H9 (cell line): ENCODE measurements around the gene DNAAF1. TPM values are rescaled to one million over a fixed set of nuclear protein-coding genes. Genes with fewer than 3 reads are reported as not detected.
A peak's percentile ranks its signal among the peaks of the same experiment; 100 is the strongest.

ENCODE experiments used
- DNase-seq: peaks from one replicate; pipeline ENCODE4 v3.0.0-alpha.2; 2017
- H2AFZ ChIP-seq: one replicate; pipeline ENCODE4 v1.6.1; 2013; ENCODE audit warnings: mild to moderate bottlenecking, low read length, control low read depth, moderate library complexity
- H2AK5ac ChIP-seq: 2 replicates; pipeline ENCODE4 v1.6.1; 2013; ENCODE audit warnings: low read length, control low read depth, mixed read lengths; ENCODE audit not compliant: insufficient read length
- H2BK120ac ChIP-seq: one replicate; pipeline ENCODE4 v1.6.1; 2013; ENCODE audit warnings: low read depth, mild to moderate bottlenecking, low read length, control low read depth, inconsistent platforms; ENCODE audit not compliant: poor library complexity, severe bottlenecking
- H2BK12ac ChIP-seq: 2 replicates; pipeline ENCODE4 v1.6.1; 2013; ENCODE audit warnings: low read length, control low read depth, mixed read lengths, low read depth; ENCODE audit not compliant: insufficient read length
- H2BK15ac ChIP-seq: 2 replicates; pipeline ENCODE4 v1.6.1; 2013; ENCODE audit warnings: low read depth, low read length, control low read depth
- H2BK20ac ChIP-seq: one replicate; pipeline ENCODE4 v1.6.1; 2013; ENCODE audit warnings: low read depth, mild to moderate bottlenecking, low read length, control low read depth, inconsistent platforms; ENCODE audit not compliant: poor library complexity, severe bottlenecking
- H2BK5ac ChIP-seq: 2 replicates; pipeline ENCODE4 v1.6.1; 2013; ENCODE audit warnings: low read length, control low read depth, mixed read lengths; ENCODE audit not compliant: insufficient read length
- H3K14ac ChIP-seq: 2 replicates; pipeline ENCODE4 v1.6.1; 2013; ENCODE audit warnings: low read length, control low read depth; ENCODE audit not compliant: insufficient read depth
- H3K18ac ChIP-seq: 2 replicates; pipeline ENCODE4 v1.6.1; 2013; ENCODE audit warnings: low read depth, mild to moderate bottlenecking, mixed read lengths, low read length, control low read depth; ENCODE audit not compliant: insufficient read length
- H3K23ac ChIP-seq: 2 replicates; pipeline ENCODE4 v1.6.1; 2013; ENCODE audit warnings: low read length, control low read depth, mixed read lengths, low read depth; ENCODE audit not compliant: insufficient read length
- H3K23me2 ChIP-seq: 2 replicates; pipeline ENCODE4 v1.6.1; 2013; ENCODE audit warnings: low read depth, mild to moderate bottlenecking, mixed read lengths, low read length, control low read depth; ENCODE audit not compliant: insufficient read length, poor library complexity, severe bottlenecking
- H3K27ac ChIP-seq: 2 replicates; pipeline ENCODE4 v1.5.1; 2013; ENCODE audit warnings: low read length, control low read depth, mixed read lengths, low read depth; ENCODE audit not compliant: insufficient read length
- H3K27me3 ChIP-seq: 2 replicates; pipeline ENCODE4 v1.6.1; 2013; ENCODE audit warnings: low read length, control low read depth, inconsistent platforms; ENCODE audit not compliant: insufficient read depth
- H3K4ac ChIP-seq: 2 replicates; pipeline ENCODE4 v1.6.1; 2013; ENCODE audit warnings: low read depth, mild to moderate bottlenecking, control low read depth, inconsistent platforms, low read length, moderate library complexity
- H3K4me1 ChIP-seq: 2 replicates; pipeline ENCODE4 v1.6.1; 2013; ENCODE audit warnings: low read length, control low read depth, inconsistent platforms; ENCODE audit not compliant: insufficient read depth
- H3K4me2 ChIP-seq: 2 replicates; pipeline ENCODE4 v1.6.1; 2013; ENCODE audit warnings: low read length, control low read depth, mixed read lengths; ENCODE audit not compliant: insufficient read length, insufficient read depth
- H3K56ac ChIP-seq: 2 replicates; pipeline ENCODE4 v1.6.1; 2013; ENCODE audit warnings: low read depth, mild to moderate bottlenecking, mixed read lengths, low read length, control low read depth; ENCODE audit not compliant: insufficient read length
- H3K79me1 ChIP-seq: 2 replicates; pipeline ENCODE4 v1.6.1; 2013; ENCODE audit warnings: low read depth, mild to moderate bottlenecking, moderate library complexity, low read length, control low read depth, inconsistent platforms; ENCODE audit not compliant: insufficient read depth, poor library complexity, severe bottlenecking
- H3K79me2 ChIP-seq: 2 replicates; pipeline ENCODE4 v1.6.1; 2013; ENCODE audit warnings: low read length, control low read depth, inconsistent platforms; ENCODE audit not compliant: insufficient read depth
- H3K9ac ChIP-seq: 2 replicates; pipeline ENCODE4 v1.6.1; 2013; ENCODE audit warnings: low read length, control low read depth, mixed read lengths; ENCODE audit not compliant: insufficient read length; ENCODE audit errors: extremely low read depth
- H3K9me3 ChIP-seq: one replicate; pipeline ENCODE4 v1.6.1; 2013; ENCODE audit warnings: low read depth, low read length, inconsistent platforms; ENCODE audit not compliant: control insufficient read depth
- H3T11ph ChIP-seq: one replicate; pipeline ENCODE4 v1.6.1; 2013; ENCODE audit warnings: mild to moderate bottlenecking, low read length, control low read depth, inconsistent platforms
- H4K20me1 ChIP-seq: one replicate; pipeline ENCODE4 v1.6.1; 2013; ENCODE audit not compliant: control insufficient read depth, insufficient read length, insufficient read depth
- H4K5ac ChIP-seq: 2 replicates; pipeline ENCODE4 v1.6.1; 2013; ENCODE audit warnings: low read depth, mild to moderate bottlenecking, mixed read lengths, low read length, control low read depth; ENCODE audit not compliant: insufficient read length
- H4K8ac ChIP-seq: replicated peaks from 2 replicates; pipeline ENCODE4 v1.6.1; 2013; ENCODE audit warnings: low read length, control low read depth, mixed read lengths, low read depth; ENCODE audit not compliant: insufficient read length
- H4K91ac ChIP-seq: 2 replicates; pipeline ENCODE4 v1.6.1; 2013; ENCODE audit warnings: low read depth, mild to moderate bottlenecking, moderate library complexity, mixed read lengths, low read length, control low read depth; ENCODE audit not compliant: insufficient read length
- H3K27ac Mint-ChIP-seq, 3 experiments: 2 replicates in 2 of 3; 3 replicates in 1 of 3; pipeline ENCODE4 v1.8.0; 2020 to 2021; ENCODE audit warnings: mixed read lengths in 3 of 3, mild to moderate bottlenecking in 1 of 3, moderate library complexity in 1 of 3
- H3K27me3 Mint-ChIP-seq: 2 replicates; pipeline ENCODE4 v1.8.0; 2021; ENCODE audit warnings: low read depth, mild to moderate bottlenecking, moderate library complexity, mixed read lengths
- H3K36me3 Mint-ChIP-seq, 3 experiments: 2 replicates in 2 of 3; 3 replicates in 1 of 3; pipeline ENCODE4 v1.8.0; 2020 to 2021; ENCODE audit warnings: low read depth in 3 of 3, mixed read lengths in 3 of 3; ENCODE audit not compliant: insufficient read depth in 1 of 3
- H3K4me1 Mint-ChIP-seq, 2 experiments: 2 replicates each; pipeline ENCODE4 v1.8.0; 2020; ENCODE audit warnings: mixed read lengths in 2 of 2
- H3K4me3 Mint-ChIP-seq, 2 experiments: 2 replicates in 1 of 2; 3 replicates in 1 of 2; pipeline ENCODE4 v1.8.0; 2020 to 2021; ENCODE audit warnings: mild to moderate bottlenecking in 2 of 2, mixed read lengths in 2 of 2, moderate library complexity in 1 of 2
- H3K9me3 Mint-ChIP-seq, 2 experiments: 2 replicates in 1 of 2; 3 replicates in 1 of 2; pipeline ENCODE4 v1.8.0; 2020; ENCODE audit warnings: mild to moderate bottlenecking in 2 of 2, mixed read lengths in 2 of 2, moderate library complexity in 1 of 2
- CTCF ChIP-seq: fragments of 200-600 bp; sonication (generic); conservative IDR thresholded peaks from 3 replicates; pipeline ENCODE4 v1.8.0; 2021; ENCODE audit warnings: antibody characterized with exemption, mild to moderate bottlenecking
- WGBS: extraction: QIAGEN DNeasy Blood & Tissue Kit; methylation state at CpG from one replicate; pipeline ENCODE4 v1.1.7; 2013; ENCODE audit warnings: missing lambda C conversion rate, low lambda C conversion rate, mixed read lengths; ENCODE audit not compliant: insufficient read length; ENCODE audit errors: extremely low coverage; 5-methylcytosine and 5-hydroxymethylcytosine counted together
- total RNA-seq: library from RNA; stranded (reverse); gene quantifications from 2 replicates; pipeline ENCODE4 v1.2.1, GENCODE V29; 2021

Gene DNAAF1
- total RNA-seq, 1 experiment from 2014 or later = not detected

- WGBS = no CpG with 5 or more reads among the region's 10 CpGs
- no peak for TF ChIP-seq CTCF
- Mint-ChIP-seq H3K36me3 (no peaks in the 10 kb centered on the region), H3K4me1 (peaks cover 6 to 28% of the 10 kb centered on the region in 2 experiments; a peak in 3 of 4 replicates), H3K4me3 (no peak overlapping the region), H3K9me3 (no peaks in the 10 kb centered on the region; a peak in 1 of 5 replicates), H3K27me3 (peaks cover 4% of the 10 kb centered on the region; the same call in 1 of the 2 replicates), H3K27ac (peak overlapping the region in 1 of 3 experiments; percentile 70; a peak in 1 of 7 replicates)
- Histone ChIP-seq H3K23me2 (no peaks in the 10 kb centered on the region), H4K91ac (no peak overlapping the region), H3K4me2 (no peak overlapping the region), H2BK5ac (no peak overlapping the region), H3K4me1 (no peaks in the 10 kb centered on the region; the same call in 1 of the 2 replicates), H3K23ac (no peak overlapping the region), H2BK12ac (no peak overlapping the region), H4K5ac (no peak overlapping the region), H3K56ac (no peak overlapping the region), H3K27me3 (no peaks in the 10 kb centered on the region), H4K8ac (no peak overlapping the region), H2BK15ac (no peak overlapping the region), H3K9ac (no peak overlapping the region), H2BK120ac (no peak overlapping the region), H3K9me3 (no peaks in the 10 kb centered on the region), H4K20me1 (no peaks in the 10 kb centered on the region), H2AFZ (no peak overlapping the region), H3K14ac (no peak overlapping the region), H3K27ac (no peak overlapping the region), H3K79me2 (no peaks in the 10 kb centered on the region), H3K18ac (no peak overlapping the region), H2AK5ac (no peak overlapping the region), H3K4ac (no peak overlapping the region), H3T11ph (no peak overlapping the region), H2BK20ac (no peak overlapping the region), H3K79me1 (no peaks in the 10 kb centered on the region)
- no peak for DNase-seq
These were observed 53.3 kb downstream of the DNAAF1 start for GRCh38 chr16:84198401-84198800.
